ENCODE results near the gene CARHSP1.

GRCh38 chr16:8859913-8860881, 8.6 kb downstream of the CARHSP1 start:
- TF ChIP-seq CTCF (IDR thresholded peaks at IDR 0.05) (no peak), POLR2A (IDR thresholded peaks at IDR 0.05) (no peak)
